HepG2 (cell line): Measurements from ENCODE around the gene ADIPOR1. TPM values are rescaled to one million over a fixed set of nuclear protein-coding genes. Genes with fewer than 3 reads are reported as not detected.
"Not testable (repeated sequence)": the region's sequence is repeated elsewhere in the genome, so short reads cannot be mapped to it uniquely, and the experiment has no call there.

Source experiments
- ATAC-seq: fragments of 200-7000 bp; cut with Tn5 transposase; 3 replicates; pipeline ENCODE4 v1.9.1; 2020; ENCODE audit warnings: mild to moderate bottlenecking, moderate library complexity
- BruUV-seq: library from RNA; stranded (reverse); fragments of 400-500 nt; replicated peaks from 2 replicates; lab custom pipeline; 2021; lab: Mats Ljungman, UMichigan
- CTCF ChIA-PET: fragments of 300-600 bp; formaldehyde crosslinking; extraction: SDS; loops from one replicate; lab custom pipeline; 2021; ENCODE audit warnings: low total read pairs, inconsistent platforms, low intra/inter-chr PET ratio; lab: Yijun Ruan, JAX
- POLR2A ChIA-PET: fragments of 350-600 bp; sonication (Branson Sonifier 250); formaldehyde crosslinking; loops from one replicate; lab custom pipeline; 2020; ENCODE audit warnings: antibody characterized with exemption, inconsistent platforms; lab: Yijun Ruan, JAX
- DNase-seq: peaks from one replicate; pipeline ENCODE4 v3.0.0-alpha.2; 2015; ENCODE audit warnings: low spot score
- FAIRE-seq: peaks from 3 replicates; lab custom pipeline; 2011; peaks lifted over from hg19 to GRCh38; lab: Jason Lieb, UNC
- H2AFZ ChIP-seq: one replicate; pipeline ENCODE4 v1.6.1; 2011; ENCODE audit warnings: low read length, inconsistent platforms
- H3K27ac ChIP-seq: fragments of 300-600 bp; 3 replicates; pipeline ENCODE4 v1.8.0; 2011; ENCODE audit warnings: mixed run types, mild to moderate bottlenecking, mixed read lengths, low read length, inconsistent platforms; ENCODE audit not compliant: insufficient read depth; ENCODE audit errors: extremely low read length
- H3K27me3 ChIP-seq, 2 experiments: fragments of 200-600 bp in 1 of 2; 2 replicates in 1 of 2; 3 replicates in 1 of 2; pipeline versions ENCODE4 v1.6.0 to v1.8.0; 2011; ENCODE audit warnings: low read length in 2 of 2, mild to moderate bottlenecking in 2 of 2, moderate library complexity in 2 of 2, inconsistent platforms in 1 of 2; ENCODE audit not compliant: insufficient read depth in 2 of 2, control insufficient read depth in 1 of 2
- H3K36me3 ChIP-seq, 2 experiments: fragments of 200-600 bp in 1 of 2; replicated peaks in 1 of 2; 2 replicates in 1 of 2; 3 replicates in 1 of 2; pipeline versions ENCODE4 v1.5.1 to v1.8.0; 2011; ENCODE audit warnings: low read length in 2 of 2, inconsistent platforms in 1 of 2; ENCODE audit not compliant: insufficient read depth in 2 of 2, control insufficient read depth in 1 of 2
- H3K4me1 ChIP-seq: 2 replicates; pipeline ENCODE4 v1.5.1; 2012; ENCODE audit warnings: low read length, inconsistent platforms; ENCODE audit not compliant: insufficient read depth
- H3K4me2 ChIP-seq: 2 replicates; pipeline ENCODE4 v1.6.0; 2011; ENCODE audit warnings: low read depth, low read length, inconsistent platforms
- H3K4me3 ChIP-seq, 3 experiments: fragments of 200-600 bp in 1 of 3; sonication (generic), shearing (Covaris generic) in 1 of 3; replicated peaks in 1 of 3; 2 replicates each; pipeline ENCODE4 v1.5.1; 2011 to 2016; ENCODE audit warnings: low read length in 3 of 3, inconsistent platforms in 2 of 3, low read depth in 2 of 3, mild to moderate bottlenecking in 2 of 3, control low read depth in 1 of 3, mixed read lengths in 1 of 3; ENCODE audit not compliant: insufficient read depth in 1 of 3
- H3K79me2 ChIP-seq: one replicate; pipeline ENCODE4 v1.6.1; 2011; ENCODE audit warnings: low read length, inconsistent platforms; ENCODE audit not compliant: insufficient read depth
- H3K9ac ChIP-seq: 2 replicates; pipeline ENCODE4 v1.6.0; 2011; ENCODE audit warnings: mild to moderate bottlenecking, low read depth, low read length, inconsistent platforms; ENCODE audit not compliant: insufficient read depth
- H3K9me3 ChIP-seq: 2 replicates; pipeline ENCODE4 v1.5.1; 2012; ENCODE audit warnings: mild to moderate bottlenecking, low read length
- H4K20me1 ChIP-seq: 2 replicates; pipeline ENCODE4 v1.6.0; 2011; ENCODE audit warnings: inconsistent platforms, mild to moderate bottlenecking, low read length, moderate library complexity; ENCODE audit not compliant: insufficient read depth
- CCAR2 ChIP-seq: fragments of 200-400 bp; formaldehyde crosslinking; optimal IDR thresholded peaks from 2 replicates; pipeline ENCODE3; 2018; ENCODE audit warnings: low read depth, mild to moderate bottlenecking, low read length, moderate library complexity
- MLLT10 ChIP-seq: sonication (generic); formaldehyde crosslinking; IDR thresholded peaks from 2 replicates; pipeline ENCODE4 v1.4.0; 2020; ENCODE audit warnings: missing genetic modification reagents
- MXD4 ChIP-seq: IDR thresholded peaks from 2 replicates; pipeline ENCODE4 v1.6.1; 2016; ENCODE audit warnings: mild to moderate bottlenecking, missing biosample characterization, missing genetic modification reagents
- PCBP2 ChIP-seq: fragments of 200-400 bp; formaldehyde crosslinking; optimal IDR thresholded peaks from 2 replicates; pipeline ENCODE3; 2018; ENCODE audit warnings: low read length, low read depth; ENCODE audit not compliant: poor library complexity, severe bottlenecking
- RFXANK ChIP-seq: IDR thresholded peaks from 2 replicates; pipeline ENCODE4 v1.6.1; 2016
- ZBTB3 ChIP-seq: sonication (generic); formaldehyde crosslinking; IDR thresholded peaks from 2 replicates; pipeline ENCODE4 v1.4.0; 2020; ENCODE audit warnings: low read depth, mild to moderate bottlenecking, moderate library complexity, missing genetic modification reagents, borderline replicate concordance
- ZBTB38 ChIP-seq: sonication (generic); formaldehyde crosslinking; IDR thresholded peaks from 2 replicates; pipeline ENCODE4 v1.5.1; 2020; ENCODE audit warnings: mild to moderate bottlenecking, missing genetic modification reagents
- ZHX1 ChIP-seq: sonication (generic); formaldehyde crosslinking; IDR thresholded peaks from 2 replicates; pipeline ENCODE4 v1.8.1; 2022; ENCODE audit warnings: low read depth, mild to moderate bottlenecking, missing genetic modification reagents
- ZNF354B ChIP-seq: sonication (generic); formaldehyde crosslinking; IDR thresholded peaks from 2 replicates; pipeline ENCODE4 v1.8.0; 2022; ENCODE audit warnings: mild to moderate bottlenecking, missing genetic modification reagents
- ZNF362 ChIP-seq: sonication (generic); formaldehyde crosslinking; IDR thresholded peaks from 2 replicates; pipeline ENCODE4 v1.4.0; 2020; ENCODE audit warnings: missing genetic modification reagents, mild to moderate bottlenecking, borderline replicate concordance
- ZNF383 ChIP-seq: sonication (generic); formaldehyde crosslinking; IDR thresholded peaks from 2 replicates; pipeline ENCODE4 v1.4.0; 2020; ENCODE audit warnings: missing genetic modification reagents, mild to moderate bottlenecking, borderline replicate concordance
- ZNF772 ChIP-seq: sonication (generic); formaldehyde crosslinking; IDR thresholded peaks from 2 replicates; pipeline ENCODE4 v1.5.0; 2020; ENCODE audit warnings: mild to moderate bottlenecking, missing genetic modification reagents
- WGBS: methylation state at CpG from one replicate; pipeline ENCODE4 v1.1.6; 2017; ENCODE audit warnings: low lambda C conversion rate; 5-methylcytosine and 5-hydroxymethylcytosine counted together
- in situ Hi-C: cut with HindIII; loops from 2 replicates; pipeline ENCODE4 v1.10.0; 2017; ENCODE audit warnings: low pct_unique_long_range_greater_than_20kb; ENCODE audit not compliant: extremely low pct_ligation_motif_present
- intact Hi-C: fragments of 100-400 bp; cut with micrococcal nuclease; formaldehyde crosslinking; loops from one replicate; pipeline ENCODE4 v1.10.0; 2022; ENCODE audit not compliant: unreplicated experiment
- polyA plus RNA-seq, 8 experiments: library from polyadenylated mRNA; depleted of rRNA in 3 of 8; stranded (reverse) in 7 of 8; unstranded in 1 of 8; fragments of >200 nt; fragmentation: Illumina TruSeq in 4 of 8; extraction: Trizol in 4 of 8; gene quantifications; 2 replicates each; pipeline versions ENCODE4 v1.2.1 to v1.2.3, GENCODE V29; 2011 to 2016; ENCODE audit warnings: low read depth in 4 of 8, missing spikeins in 1 of 8, mixed read lengths in 1 of 8; ENCODE audit not compliant: insufficient read depth in 1 of 8
- total RNA-seq, 5 experiments: library from RNA; depleted of rRNA; stranded (reverse); fragments of >200 nt; fragmentation: Illumina TruSeq; extraction: Trizol; gene quantifications; 2 replicates each; pipeline ENCODE4 v1.2.3, GENCODE V29; 2016; ENCODE audit warnings: low read depth in 1 of 5

ADIPOR1 gene
- total and polyA plus RNA-seq, 2 of the 13 experiments (the other 11 are each of a cell fraction or from before 2014, with no cell fraction given) = 60.0 to 141 TPM

GRCh38 chr1:202915146-202915545 is 43.0 kb downstream of the ADIPOR1 start (continued):
- no peak for TF ChIP-seq ZNF362 (CRISPR knock-in tag)
- TF ChIP-seq ZNF772 (CRISPR knock-in tag) = no peak
- TF ChIP-seq ZBTB38 (CRISPR knock-in tag) = no peak
- TF ChIP-seq MLLT10 = no peak

GRCh38 chr1:202912476-202912875 is 45.6 kb downstream of the ADIPOR1 start:
- H3K27ac ChIP-seq, H3K4me1 ChIP-seq, intact Hi-C loops, H3K9me3 ChIP-seq, H4K20me1 ChIP-seq, in situ Hi-C loops, FAIRE-seq, H3K27me3 ChIP-seq, H3K9ac ChIP-seq, H3K4me2 ChIP-seq, BruUV-seq, ATAC-seq, DNase-seq, POLR2A ChIA-PET, H2AFZ ChIP-seq, CTCF ChIA-PET, H3K4me3 ChIP-seq, H3K79me2 ChIP-seq: not testable (repeated sequence)
- peaks cover 12 to 53% of the 10 kb centered on the region in 2 experiments for H3K36me3 ChIP-seq
- WGBS = 93% methylated on average over 4 of the region's 4 CpGs

- POLR2A ChIA-PET = interaction anchor here (1.4 kb wide), 1 partner anchor 18 kb away, joined by 4 read pairs; the partner anchor contains the start of gene KLHL12
- no peak for FAIRE-seq
- H3K9me3 ChIP-seq = no peaks in the 10 kb centered on the region
These were observed 48.6 kb downstream of the ADIPOR1 start for GRCh38 chr1:202909494-202909893.

More at GRCh38 chr1:202909494-202909893, 48.6 kb downstream of the ADIPOR1 start:
- TF ChIP-seq MXD4 (CRISPR knock-in tag) (no peak), CCAR2 (no peak), RFXANK (CRISPR knock-in tag) (no peak), ZBTB3 (CRISPR knock-in tag) (no peak), ZHX1 (CRISPR knock-in tag) (no peak), ZNF354B (no peak), PCBP2 (no peak), ZNF383 (no peak)
- Histone ChIP-seq H3K27me3 (no peaks in the 10 kb centered on the region), H3K4me3 (no peak overlapping the region), H3K36me3 (peaks cover 9 to 42% of the 10 kb centered on the region in 2 experiments; a peak in 4 of 5 replicates), H2AFZ (no peak overlapping the region), H3K4me2 (no peak overlapping the region), H3K79me2 (no peaks in the 10 kb centered on the region), H4K20me1 (no peaks in the 10 kb centered on the region), H3K27ac (no peak overlapping the region), H3K9ac (no peak overlapping the region), H3K4me1 (no peaks in the 10 kb centered on the region)
- in situ Hi-C loops = no loop called here
- WGBS = 85% methylated on average over 1 of the region's 1 CpG
- no TSS peak for BruUV-seq
- intact Hi-C loops = no loop called here
- no peak for DNase-seq
- CTCF ChIA-PET = no interaction called here
- no peak for ATAC-seq
